Measurements from ENCODE around the gene LAIR1.

The LAIR1 gene

GRCh38 chr19:54317108-54317964 is 47.4 kb downstream of the LAIR1 start:
- DNase-seq (ENCODE audit: low read depth), result no peak

DNA sequence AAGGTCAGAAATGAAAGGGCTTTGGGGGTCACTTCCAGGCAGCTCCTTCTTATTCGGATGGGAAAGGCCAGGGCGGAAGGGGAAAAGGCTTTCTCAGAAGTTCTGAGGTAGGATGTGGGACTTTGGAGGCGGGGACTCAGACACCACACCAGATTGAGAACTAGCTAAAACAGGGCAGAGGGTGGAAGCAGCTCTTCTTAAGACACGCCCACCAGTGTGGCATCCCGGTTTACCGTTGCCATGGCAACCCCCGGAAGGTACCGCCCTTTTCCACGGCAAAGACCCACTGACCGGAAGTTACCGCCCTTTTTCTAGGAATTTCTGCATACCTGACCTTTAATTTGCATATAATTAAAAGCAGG is 48.0 kb downstream of the LAIR1 start:
- no peak for DNase-seq (ENCODE audit: low read depth)

GRCh38 chr19:54315956-54316355 is 48.8 kb downstream of the LAIR1 start:
- no peak for DNase-seq (ENCODE audit: low read depth)

DNA sequence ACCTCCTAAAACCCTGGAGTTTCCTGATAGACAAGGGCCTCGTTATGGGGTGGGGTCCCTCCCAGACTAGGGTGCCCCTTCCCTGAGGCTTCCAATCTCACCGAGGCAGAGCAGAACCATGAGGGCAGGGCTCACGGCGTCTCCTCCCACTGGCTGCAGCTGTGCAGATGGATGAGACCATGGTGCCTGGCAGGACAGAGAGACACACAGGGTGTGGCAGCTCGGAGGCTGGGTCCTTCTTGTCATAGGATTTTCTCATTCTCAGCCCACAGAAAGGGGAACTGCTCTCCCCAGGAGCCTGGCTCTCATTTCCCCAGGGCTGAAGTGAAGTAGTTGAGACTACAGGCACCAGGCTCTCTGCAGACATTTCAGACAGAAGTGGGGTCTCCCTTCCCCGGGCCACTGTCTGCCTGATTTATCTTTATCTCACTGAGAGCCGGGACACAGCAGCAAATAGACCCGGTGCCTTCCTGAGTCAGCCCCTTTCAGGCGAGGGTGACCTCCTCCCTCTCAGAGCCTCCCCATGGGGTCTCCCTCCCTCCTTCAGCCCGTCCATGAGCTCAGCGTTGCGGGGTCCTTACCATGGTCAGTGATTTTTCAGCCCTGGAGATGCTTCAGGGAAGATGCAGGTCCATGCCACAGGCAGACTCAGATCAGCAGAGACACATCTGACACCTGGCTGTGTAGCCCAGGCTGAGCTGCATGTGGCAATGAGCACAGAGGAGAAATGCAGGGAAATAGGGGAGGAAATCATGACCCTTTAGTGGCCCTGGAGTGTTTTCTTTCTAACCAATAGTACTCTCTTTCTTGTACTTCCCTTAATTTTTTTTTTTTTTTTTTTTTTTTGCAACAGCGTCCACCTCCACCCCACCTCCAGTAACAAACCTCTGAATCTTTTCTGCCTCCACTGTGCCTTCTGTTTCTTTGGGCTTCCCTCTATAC is 52.0 kb downstream of the LAIR1 start, which contains the start of gene LILRA5:
Gene LILRA5, minus strand, starts transcription at position 731 of the 942 bp plus-strand sequence. Its CDS starts 147 bp downstream, at position 584.
- no peak for DNase-seq (ENCODE audit: low read depth)

DNA sequence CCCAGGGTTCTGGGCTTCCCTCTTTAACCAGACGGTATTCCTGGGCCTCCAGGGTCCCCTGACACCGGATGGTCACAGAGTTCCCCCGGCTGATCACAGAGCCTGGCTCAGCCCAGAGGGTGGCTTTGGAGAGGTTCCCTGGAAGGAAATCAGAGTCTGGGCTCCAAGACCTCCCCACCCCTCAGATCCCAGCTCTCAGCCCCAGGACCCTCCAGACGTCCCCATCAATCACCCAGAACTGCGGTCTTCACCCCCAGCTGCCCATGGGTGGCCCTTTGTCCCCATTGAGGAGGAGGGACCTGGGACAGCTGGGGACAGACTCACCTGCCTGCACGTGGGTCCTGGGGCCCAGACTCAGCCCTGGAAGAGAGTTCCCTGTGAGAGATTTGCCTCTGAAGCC is 52.7 kb downstream of the LAIR1 start:
- no peak for DNase-seq (ENCODE audit: low read depth)

DNA sequence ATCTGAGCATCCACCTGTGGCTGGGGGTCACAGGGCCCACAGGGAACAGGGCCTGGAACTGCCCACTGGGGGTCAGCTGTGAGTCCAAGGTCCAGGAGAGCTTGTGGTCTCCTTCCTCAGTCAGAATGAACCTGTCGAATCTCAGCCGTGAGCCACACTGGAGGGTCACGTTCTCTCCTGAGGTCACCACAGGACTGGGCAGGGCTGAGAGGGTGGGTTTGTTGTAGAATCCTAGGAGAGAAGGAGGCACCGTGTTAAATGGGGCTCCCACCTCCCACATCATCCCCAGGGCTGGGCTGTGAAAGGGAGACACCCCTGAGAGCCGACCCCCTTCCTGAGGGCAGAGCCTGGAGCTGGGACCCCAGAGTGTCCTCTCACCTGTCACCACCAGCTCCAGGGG is 53.2 kb downstream of the LAIR1 start:
- no peak for DNase-seq (ENCODE audit: low read depth)

GRCh38 chr19:54310543-54310942 is 54.2 kb downstream of the LAIR1 start:
- DNase-seq (ENCODE audit: low read depth), result no peak

DNA sequence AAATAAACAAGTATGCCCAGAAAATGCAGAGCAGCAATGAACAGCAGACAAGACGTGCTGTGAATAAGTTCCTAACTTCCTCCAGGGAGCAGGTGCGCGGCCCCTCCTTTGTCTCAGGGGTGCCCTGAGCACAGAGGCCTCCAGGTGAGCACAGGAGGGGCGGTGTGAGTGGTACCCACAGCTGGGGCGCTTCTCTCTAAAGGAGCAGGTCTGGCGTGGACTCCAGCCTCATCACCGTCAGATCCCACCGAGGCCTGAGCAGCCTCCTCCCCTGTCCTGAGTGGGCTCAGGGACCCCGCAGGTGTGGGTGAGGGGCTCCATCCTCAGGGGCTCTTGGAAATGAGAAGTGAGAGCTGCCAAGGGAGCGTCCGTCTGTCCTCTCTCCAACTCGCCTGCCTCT is 54.9 kb downstream of the LAIR1 start:
- no peak for DNase-seq (ENCODE audit: low read depth)

GRCh38 chr19:54307389-54308020 is 57.2 kb downstream of the LAIR1 start:
- DNase-seq (ENCODE audit: low read depth), result no peak

DNA sequence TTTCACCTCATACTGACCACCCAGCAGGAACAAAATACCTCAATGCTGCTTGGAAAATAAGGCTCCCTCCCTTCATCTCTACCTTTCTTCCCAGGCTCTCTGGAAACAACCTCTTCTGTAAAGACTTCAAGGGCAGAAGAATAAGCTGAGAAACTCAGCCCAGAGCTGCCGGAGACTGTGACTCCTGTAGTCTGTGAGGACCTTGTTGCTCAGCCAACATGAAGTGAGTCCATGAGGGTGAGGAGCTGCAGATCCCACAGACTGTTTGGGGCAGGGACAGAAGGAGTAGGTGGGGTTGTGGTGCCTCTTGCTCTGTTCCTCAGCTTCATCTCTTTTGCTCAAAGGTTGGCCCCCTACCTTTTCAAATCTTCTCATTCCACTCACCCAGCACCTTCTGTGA is 59.6 kb downstream of the LAIR1 start:
- no peak for DNase-seq (ENCODE audit: low read depth)

- no peak for DNase-seq (ENCODE audit: low read depth)
Observed at GRCh38 chr19:54302257-54302656, 62.5 kb downstream of the LAIR1 start.

Data from HS-5 (cell line).